Peyer's patch (tissue), 4 donors: ENCODE measurements around the gene GTF3C5. TPM values are rescaled to one million over a fixed set of nuclear protein-coding genes. Genes with fewer than 3 reads are reported as not detected.
"Not testable (repeated sequence)": the region's sequence is repeated elsewhere in the genome, so short reads cannot be mapped to it uniquely, and the experiment has no call there.

Experiments used
- DNase-seq, 3 donors: peaks; one replicate each; pipeline ENCODE4 v3.0.0-alpha.2; 2017 to 2019
- H3K27ac ChIP-seq, 4 donors: fragments of 200-600 bp; sonication (generic); one replicate each; pipeline ENCODE4 v1.5.1; 2016 to 2019
- H3K27me3 ChIP-seq, 2 donors: fragments of 200-600 bp; sonication (generic); one replicate each; pipeline ENCODE4 v1.5.1; 2019
- H3K36me3 ChIP-seq, 3 donors: fragments of 200-600 bp; sonication (generic); one replicate each; pipeline ENCODE4 v1.5.1; 2016 to 2019
- H3K4me1 ChIP-seq, 4 donors: fragments of 200-600 bp; sonication (generic); one replicate each; pipeline ENCODE4 v1.5.1; 2016 to 2019
- H3K4me3 ChIP-seq, 4 donors: fragments of 200-600 bp; sonication (generic); 1 replicate in 3 of 4; 2 replicates in 1 of 4; pipeline ENCODE4 v1.5.1; 2016 to 2019; ENCODE audit warnings: mild to moderate bottlenecking in 1 of 4
- H3K9me3 ChIP-seq, 4 donors: fragments of 200-600 bp; sonication (generic); one replicate each; pipeline ENCODE4 v1.5.1; 2016 to 2019; ENCODE audit warnings: mild to moderate bottlenecking in 1 of 4
- POLR2A ChIP-seq, 2 donors: fragments of 450-650 bp; IDR thresholded peaks; one replicate each; pipeline ENCODE4 v1.5.1; 2017; ENCODE audit warnings: antibody characterized with exemption in 2 of 2, mild to moderate bottlenecking in 2 of 2, moderate library complexity in 2 of 2
- total RNA-seq, 4 donors: library from RNA; depleted of rRNA; stranded (reverse); fragments of >200 nt; gene quantifications; one replicate each; pipeline ENCODE4 v1.1.0, GENCODE V29; 2016
- TF ChIP-seq, protein P1 (sequence below), 6 experiments: fragments of 450-650 bp in 4 of 6; fragments of 200-600 bp in 2 of 6; sonication (generic) in 1 of 6; IDR thresholded peaks; one replicate each; pipeline ENCODE4 v1.5.1; 2017 to 2019; ENCODE audit warnings: antibody characterized with exemption in 6 of 6, mild to moderate bottlenecking in 3 of 6, moderate library complexity in 1 of 6

Gene GTF3C5
- total RNA-seq, 4 donors from 2014 or later: 63.7 to 103 (median 73.5) TPM

GRCh38 chr9:132994410-132995120, 36.2 kb upstream of the GTF3C5 start:
- peak; percentile 46 to 64 (median 51) for DNase-seq

DNA sequence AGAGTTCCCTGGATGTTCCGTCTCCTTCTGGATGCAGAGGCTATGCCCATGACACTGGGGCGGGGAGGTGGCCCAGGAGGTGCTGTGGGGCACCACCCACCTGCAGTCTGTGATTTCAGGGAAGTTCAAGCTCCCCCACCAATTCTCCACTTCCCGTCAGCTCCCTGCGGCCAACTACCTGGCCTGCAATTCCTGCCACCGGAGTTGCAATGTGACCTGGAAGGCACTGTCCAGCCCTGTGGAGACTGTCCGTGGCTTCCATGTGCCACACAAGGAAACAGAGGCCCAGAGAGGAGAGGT, 35.7 kb upstream of the GTF3C5 start:
- no peaks in the 10 kb centered on the region for H3K4me1 ChIP-seq
- no peak overlapping the region for H3K4me3 ChIP-seq
- peak in 1 of 3 donors; percentile 45 for DNase-seq
- TF ChIP-seq, protein P1, sequence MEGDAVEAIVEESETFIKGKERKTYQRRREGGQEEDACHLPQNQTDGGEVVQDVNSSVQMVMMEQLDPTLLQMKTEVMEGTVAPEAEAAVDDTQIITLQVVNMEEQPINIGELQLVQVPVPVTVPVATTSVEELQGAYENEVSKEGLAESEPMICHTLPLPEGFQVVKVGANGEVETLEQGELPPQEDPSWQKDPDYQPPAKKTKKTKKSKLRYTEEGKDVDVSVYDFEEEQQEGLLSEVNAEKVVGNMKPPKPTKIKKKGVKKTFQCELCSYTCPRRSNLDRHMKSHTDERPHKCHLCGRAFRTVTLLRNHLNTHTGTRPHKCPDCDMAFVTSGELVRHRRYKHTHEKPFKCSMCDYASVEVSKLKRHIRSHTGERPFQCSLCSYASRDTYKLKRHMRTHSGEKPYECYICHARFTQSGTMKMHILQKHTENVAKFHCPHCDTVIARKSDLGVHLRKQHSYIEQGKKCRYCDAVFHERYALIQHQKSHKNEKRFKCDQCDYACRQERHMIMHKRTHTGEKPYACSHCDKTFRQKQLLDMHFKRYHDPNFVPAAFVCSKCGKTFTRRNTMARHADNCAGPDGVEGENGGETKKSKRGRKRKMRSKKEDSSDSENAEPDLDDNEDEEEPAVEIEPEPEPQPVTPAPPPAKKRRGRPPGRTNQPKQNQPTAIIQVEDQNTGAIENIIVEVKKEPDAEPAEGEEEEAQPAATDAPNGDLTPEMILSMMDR (IDR thresholded peaks at IDR 0.05): no peak
- no peak for TF ChIP-seq POLR2A (IDR thresholded peaks at IDR 0.05)
- no peaks in the 10 kb centered on the region for H3K9me3 ChIP-seq
- no peaks in the 10 kb centered on the region for H3K27me3 ChIP-seq
- H3K36me3 ChIP-seq: no peaks in the 10 kb centered on the region
- no peak overlapping the region for H3K27ac ChIP-seq

More at GRCh38 chr9:132994410-132995120, 36.2 kb upstream of the GTF3C5 start:
- Histone ChIP-seq H3K9me3 (no peaks in the 10 kb centered on the region), H3K4me3 (no peak overlapping the region), H3K4me1 (no peaks in the 10 kb centered on the region), H3K36me3 (no peaks in the 10 kb centered on the region), H3K27me3 (no peaks in the 10 kb centered on the region), H3K27ac (no peak overlapping the region)
- TF ChIP-seq, protein P1 (IDR thresholded peaks at IDR 0.05): no peak
- no peak for TF ChIP-seq POLR2A (IDR thresholded peaks at IDR 0.05)

- no peaks in the 10 kb centered on the region for H3K4me1 ChIP-seq
- TF ChIP-seq, protein P1 (IDR thresholded peaks at IDR 0.05): no peak
- TF ChIP-seq POLR2A (IDR thresholded peaks at IDR 0.05): no peak
- no peaks in the 10 kb centered on the region for H3K27me3 ChIP-seq
- H3K9me3 ChIP-seq: no peaks in the 10 kb centered on the region
- peak in 1 of 3 donors; percentile 29 for DNase-seq
- H3K4me3 ChIP-seq: no peak overlapping the region
- H3K36me3 ChIP-seq: no peaks in the 10 kb centered on the region
- no peak overlapping the region for H3K27ac ChIP-seq
Observed at GRCh38 chr9:132995879-132996278, 34.9 kb upstream of the GTF3C5 start.

GRCh38 chr9:132996526-132996925, 34.3 kb upstream of the GTF3C5 start:
- no peaks in the 10 kb centered on the region for H3K27me3 ChIP-seq
- H3K27ac ChIP-seq: no peak overlapping the region
- no peaks in the 10 kb centered on the region for H3K9me3 ChIP-seq
- TF ChIP-seq, protein P1 (IDR thresholded peaks at IDR 0.05): no peak
- TF ChIP-seq POLR2A (IDR thresholded peaks at IDR 0.05): no peak
- peak in 1 of 3 donors; percentile 14 for DNase-seq
- H3K4me1 ChIP-seq: no peaks in the 10 kb centered on the region
- no peak overlapping the region for H3K4me3 ChIP-seq
- no peaks in the 10 kb centered on the region for H3K36me3 ChIP-seq

DNA sequence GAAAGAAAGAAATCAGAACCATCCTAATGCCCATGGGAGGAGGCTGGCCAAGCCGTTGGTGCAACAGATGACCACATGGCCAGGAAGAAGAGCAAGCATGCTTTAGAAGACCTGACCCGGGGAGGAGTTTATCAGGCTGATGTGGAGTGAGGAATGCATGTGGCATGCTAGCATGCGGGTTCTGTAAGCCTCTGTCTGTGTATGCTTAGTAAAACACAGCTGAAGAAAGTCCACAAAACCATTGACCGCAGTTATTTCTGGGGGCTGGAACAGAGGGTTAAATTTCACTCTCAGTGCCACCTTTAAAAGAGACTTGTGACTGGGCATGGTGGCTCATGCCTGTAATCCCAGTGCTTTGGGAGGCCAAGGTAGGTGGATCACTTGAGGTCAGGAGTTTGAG, 33.2 kb upstream of the GTF3C5 start:
- DNase-seq: peak in 1 of 3 donors; percentile 1
- TF ChIP-seq, protein P1 (IDR thresholded peaks at IDR 0.05): no peak
- TF ChIP-seq POLR2A (IDR thresholded peaks at IDR 0.05): no peak
- H3K9me3 ChIP-seq: no peaks in the 10 kb centered on the region
- no peaks in the 10 kb centered on the region for H3K27me3 ChIP-seq
- H3K4me1 ChIP-seq: no peaks in the 10 kb centered on the region
- H3K36me3 ChIP-seq: no peaks in the 10 kb centered on the region
- H3K27ac ChIP-seq: no peak overlapping the region
- no peak overlapping the region for H3K4me3 ChIP-seq

DNA sequence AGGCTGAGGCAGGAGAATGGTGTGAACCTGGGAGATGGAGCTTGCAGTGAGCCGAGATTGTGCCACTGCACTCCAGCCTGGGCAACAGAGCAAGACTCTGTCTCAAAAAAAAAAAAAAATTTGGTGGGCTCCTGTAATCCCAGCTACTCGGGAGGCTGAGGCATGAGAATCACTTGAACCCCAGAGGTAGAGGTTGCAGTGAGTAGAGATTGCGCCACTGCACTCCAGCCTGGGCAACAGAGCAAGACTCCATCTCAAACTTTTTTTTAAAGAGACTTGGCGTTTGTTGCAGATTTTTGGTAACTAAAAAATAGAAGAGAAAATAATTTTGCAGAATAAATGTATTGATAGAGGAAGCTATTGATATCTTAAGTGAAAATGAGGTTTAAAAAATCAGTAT, 32.6 kb upstream of the GTF3C5 start:
- H3K36me3 ChIP-seq, H3K9me3 ChIP-seq, DNase-seq, H3K4me3 ChIP-seq, H3K4me1 ChIP-seq, H3K27ac ChIP-seq, H3K27me3 ChIP-seq: not testable (repeated sequence)
